ENCODE data around the gene C7orf57.

Gene C7orf57

DNA sequence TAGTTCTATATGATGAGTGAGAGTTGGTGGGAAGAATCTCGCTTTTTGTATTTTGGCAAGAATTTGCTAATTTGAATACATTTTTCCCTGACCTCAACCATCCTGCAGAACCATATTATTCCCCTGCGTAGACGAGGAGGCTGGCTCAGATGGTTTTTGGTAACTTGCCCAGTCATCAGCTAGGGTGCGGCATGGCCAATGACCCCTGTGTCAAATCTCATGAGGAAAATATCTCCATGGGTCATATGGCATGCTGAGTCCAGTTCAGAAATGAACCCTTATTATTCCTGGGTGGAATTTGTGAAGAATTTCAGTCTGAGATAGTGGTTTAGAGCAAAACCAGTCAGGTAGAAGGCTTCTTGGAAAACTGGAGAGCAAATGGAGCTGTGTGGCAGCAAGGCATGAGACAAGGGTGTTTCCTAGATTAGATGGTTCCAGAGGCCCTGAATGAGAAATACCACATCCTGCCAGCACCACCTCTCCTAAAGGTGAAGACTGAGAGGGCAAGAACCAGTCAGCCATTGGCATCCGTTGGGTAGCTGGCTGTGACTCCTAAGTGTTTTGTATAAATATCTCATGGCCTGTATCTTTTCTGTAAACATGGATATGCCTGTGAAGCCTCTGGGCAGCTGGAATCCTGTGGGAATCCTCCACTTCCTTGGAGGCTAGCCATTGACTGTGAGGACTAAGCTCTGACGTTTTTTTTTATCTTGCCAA, 47.9 kb downstream of the C7orf57 start:
- Histone ChIP-seq H3K27me3 (ENCODE audit: insufficient read depth, low read length, poor library complexity) (no peaks in the 10 kb centered on the region), H3K4me1 (ENCODE audit: insufficient read depth, low read length) (no peaks in the 10 kb centered on the region), H4K20me1 (ENCODE audit: insufficient read depth, low read length) (no peaks in the 10 kb centered on the region), H3K9ac (ENCODE audit: low read depth, low read length) (no peak overlapping the region), H3K4me2 (ENCODE audit: insufficient read depth, low read length) (no peak overlapping the region), H3K27ac (ENCODE audit: low read length) (no peak overlapping the region), H3K79me2 (ENCODE audit: insufficient read depth, low read length) (no peaks in the 10 kb centered on the region), H3K36me3 (ENCODE audit: insufficient read depth, low read length) (no peaks in the 10 kb centered on the region), H3K4me3 (ENCODE audit: low read depth in 1 of 2, low read length in 2 of 2) (no peak overlapping the region), H2AFZ (ENCODE audit: low read depth, low read length) (no peak overlapping the region), H3K9me3 (ENCODE audit: insufficient read depth, low read length, severe bottlenecking) (peaks cover under 1% of the 10 kb centered on the region)
- DNase-seq (no peak), ATAC-seq (ENCODE audit: insufficient read depth, low read depth) (no peak)
- no peak for TF ChIP-seq EZH2 (IDR thresholded peaks at IDR 0.05; ENCODE audit: borderline replicate concordance, low read depth, low read length, severe bottlenecking)
- TF ChIP-seq, protein P1, sequence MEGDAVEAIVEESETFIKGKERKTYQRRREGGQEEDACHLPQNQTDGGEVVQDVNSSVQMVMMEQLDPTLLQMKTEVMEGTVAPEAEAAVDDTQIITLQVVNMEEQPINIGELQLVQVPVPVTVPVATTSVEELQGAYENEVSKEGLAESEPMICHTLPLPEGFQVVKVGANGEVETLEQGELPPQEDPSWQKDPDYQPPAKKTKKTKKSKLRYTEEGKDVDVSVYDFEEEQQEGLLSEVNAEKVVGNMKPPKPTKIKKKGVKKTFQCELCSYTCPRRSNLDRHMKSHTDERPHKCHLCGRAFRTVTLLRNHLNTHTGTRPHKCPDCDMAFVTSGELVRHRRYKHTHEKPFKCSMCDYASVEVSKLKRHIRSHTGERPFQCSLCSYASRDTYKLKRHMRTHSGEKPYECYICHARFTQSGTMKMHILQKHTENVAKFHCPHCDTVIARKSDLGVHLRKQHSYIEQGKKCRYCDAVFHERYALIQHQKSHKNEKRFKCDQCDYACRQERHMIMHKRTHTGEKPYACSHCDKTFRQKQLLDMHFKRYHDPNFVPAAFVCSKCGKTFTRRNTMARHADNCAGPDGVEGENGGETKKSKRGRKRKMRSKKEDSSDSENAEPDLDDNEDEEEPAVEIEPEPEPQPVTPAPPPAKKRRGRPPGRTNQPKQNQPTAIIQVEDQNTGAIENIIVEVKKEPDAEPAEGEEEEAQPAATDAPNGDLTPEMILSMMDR (IDR thresholded peaks at IDR 0.05; ENCODE audit: borderline replicate concordance, extremely low read depth, low read length, poor library complexity, severe bottlenecking) = no peak

DNA sequence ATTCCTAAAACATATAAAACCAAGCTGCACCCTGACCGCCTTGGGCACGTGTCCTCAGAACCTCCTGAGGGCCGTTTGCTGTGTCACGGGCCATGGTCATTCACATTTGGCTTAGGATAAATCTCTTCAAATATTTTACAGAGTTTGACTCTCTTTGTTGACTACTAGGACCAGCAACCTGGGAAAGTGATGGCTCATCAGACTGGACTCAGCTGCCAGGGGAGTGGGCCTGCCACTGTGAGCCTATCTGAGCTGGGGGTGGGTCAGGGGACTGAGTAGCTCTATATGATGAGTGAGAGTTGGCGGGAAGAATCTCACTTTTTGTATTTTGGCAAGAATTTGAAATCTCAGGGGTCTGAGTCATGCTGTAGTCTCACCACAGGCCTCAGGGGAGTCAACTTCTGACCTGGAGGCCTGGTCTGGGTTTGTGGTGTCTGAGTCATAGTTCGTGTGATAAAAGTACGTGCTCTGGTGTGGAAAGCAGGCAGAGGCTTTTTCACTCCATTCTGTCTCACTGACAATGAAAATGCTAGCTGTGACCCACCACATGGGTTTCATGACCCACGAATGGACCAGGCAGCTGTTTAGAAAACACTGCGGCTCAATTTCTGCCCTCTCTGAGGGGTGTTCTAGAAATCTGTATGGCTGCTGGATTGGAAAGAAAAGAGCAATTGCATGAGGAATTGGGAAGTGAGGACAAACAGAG, 49.5 kb downstream of the C7orf57 start:
- H3K4me3 ChIP-seq (ENCODE audit: low read depth in 1 of 2, low read length in 2 of 2) = no peak overlapping the region
- H3K4me1 ChIP-seq (ENCODE audit: insufficient read depth, low read length) = no peaks in the 10 kb centered on the region
- ATAC-seq (ENCODE audit: insufficient read depth, low read depth) (peak; percentile 83), DNase-seq (peak; percentile 40)
- no peaks in the 10 kb centered on the region for H3K27me3 ChIP-seq (ENCODE audit: insufficient read depth, low read length, poor library complexity)
- no peak overlapping the region for H3K27ac ChIP-seq (ENCODE audit: low read length)
- peaks cover 6% of the 10 kb centered on the region for H3K9me3 ChIP-seq (ENCODE audit: insufficient read depth, low read length, severe bottlenecking)
- H3K79me2 ChIP-seq (ENCODE audit: insufficient read depth, low read length) = no peaks in the 10 kb centered on the region
- no peaks in the 10 kb centered on the region for H4K20me1 ChIP-seq (ENCODE audit: insufficient read depth, low read length)
- no peak overlapping the region for H3K4me2 ChIP-seq (ENCODE audit: insufficient read depth, low read length)
- no peak overlapping the region for H3K9ac ChIP-seq (ENCODE audit: low read depth, low read length)
- H2AFZ ChIP-seq (ENCODE audit: low read depth, low read length) = no peak overlapping the region
- no peaks in the 10 kb centered on the region for H3K36me3 ChIP-seq (ENCODE audit: insufficient read depth, low read length)
- TF ChIP-seq, protein P1 (IDR thresholded peaks at IDR 0.05; ENCODE audit: borderline replicate concordance, extremely low read depth, low read length, poor library complexity, severe bottlenecking) = no peak
- no peak for TF ChIP-seq EZH2 (IDR thresholded peaks at IDR 0.05; ENCODE audit: borderline replicate concordance, low read depth, low read length, severe bottlenecking)

DNA sequence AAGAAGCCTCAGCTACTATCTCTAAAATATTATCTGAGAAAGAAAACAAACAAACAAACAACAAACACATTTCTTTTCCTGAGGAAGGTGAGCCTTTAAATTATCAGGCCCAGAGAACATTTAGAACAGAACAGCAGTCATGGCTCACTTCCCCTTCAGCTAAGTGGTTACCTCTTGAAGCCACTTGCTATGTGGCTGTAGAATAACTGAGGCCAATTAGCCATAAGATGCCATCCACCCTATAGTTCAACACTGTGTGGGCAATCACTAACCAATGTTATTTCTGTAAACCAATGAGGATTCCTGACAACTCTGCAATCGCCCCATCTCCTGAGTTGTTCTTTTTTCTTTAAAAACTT, 50.1 kb downstream of the C7orf57 start:
- H3K36me3 ChIP-seq (ENCODE audit: insufficient read depth, low read length) = no peaks in the 10 kb centered on the region

More for the DNA sequence above, 50.1 kb downstream of the C7orf57 start:
- H3K4me1 ChIP-seq (ENCODE audit: insufficient read depth, low read length) = no peaks in the 10 kb centered on the region
- H3K27me3 ChIP-seq (ENCODE audit: insufficient read depth, low read length, poor library complexity) = no peaks in the 10 kb centered on the region
- H3K79me2 ChIP-seq (ENCODE audit: insufficient read depth, low read length) = no peaks in the 10 kb centered on the region
- no peak overlapping the region for H3K9ac ChIP-seq (ENCODE audit: low read depth, low read length)
- ATAC-seq (ENCODE audit: insufficient read depth, low read depth) (no peak), DNase-seq (no peak)
- TF ChIP-seq EZH2 (IDR thresholded peaks at IDR 0.05; ENCODE audit: borderline replicate concordance, low read depth, low read length, severe bottlenecking) = no peak
- TF ChIP-seq, protein P1 (IDR thresholded peaks at IDR 0.05; ENCODE audit: borderline replicate concordance, extremely low read depth, low read length, poor library complexity, severe bottlenecking) = no peak
- H3K27ac ChIP-seq (ENCODE audit: low read length) = no peak overlapping the region
- no peak overlapping the region for H2AFZ ChIP-seq (ENCODE audit: low read depth, low read length)
- no peaks in the 10 kb centered on the region for H4K20me1 ChIP-seq (ENCODE audit: insufficient read depth, low read length)
- H3K4me2 ChIP-seq (ENCODE audit: insufficient read depth, low read length) = no peak overlapping the region
- H3K4me3 ChIP-seq (ENCODE audit: low read depth in 1 of 2, low read length in 2 of 2) = no peak overlapping the region
- peaks cover 6% of the 10 kb centered on the region for H3K9me3 ChIP-seq (ENCODE audit: insufficient read depth, low read length, severe bottlenecking)

All from DND-41 (cell line).